ENCODE data around the gene CYFIP2. TPM values are rescaled to one million over a fixed set of nuclear protein-coding genes. Genes with fewer than 3 reads are reported as not detected.

Gene CYFIP2
- total RNA-seq, 2 experiments from 2014 or later = 382 to 438 TPM

DNA sequence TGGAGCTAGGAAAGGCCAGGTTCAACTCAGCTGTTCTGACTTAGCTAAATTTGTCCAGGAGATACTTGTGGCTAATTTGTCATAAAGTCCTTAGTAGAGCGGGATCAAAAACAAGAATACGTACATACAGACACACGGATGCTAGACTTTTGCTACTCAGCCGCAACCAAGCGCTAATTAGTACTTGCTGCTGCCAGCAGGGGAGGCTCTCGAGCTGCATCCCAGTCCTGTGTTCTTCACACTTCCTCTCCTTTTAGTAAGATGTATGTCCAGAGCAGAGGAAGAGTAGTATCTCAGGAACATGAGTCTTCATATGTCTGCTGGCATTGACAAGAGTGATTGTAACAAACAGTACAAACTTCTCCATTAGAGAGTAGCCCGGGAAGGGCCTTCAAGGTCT, 58.3 kb downstream of the CYFIP2 start:
- Mint-ChIP-seq H3K4me1 (peaks cover 8% of the 10 kb centered on the region), H3K27ac (no peak overlapping the region), H3K4me3 (no peak overlapping the region), H3K9me3 (ENCODE audit: low read depth) (no peaks in the 10 kb centered on the region), H3K27me3 (no peaks in the 10 kb centered on the region), H3K36me3 (peaks cover 75% of the 10 kb centered on the region)
- CTCF ChIA-PET = interaction anchor here (0.8 to 3.1 kb wide), 12 partner anchors 9 to 419 kb away, joined by 3 to 16 read pairs (median 4); partner anchors contain the start of genes LSM11 and MED7
- ATAC-seq (no peak), DNase-seq (no peak)

DNA sequence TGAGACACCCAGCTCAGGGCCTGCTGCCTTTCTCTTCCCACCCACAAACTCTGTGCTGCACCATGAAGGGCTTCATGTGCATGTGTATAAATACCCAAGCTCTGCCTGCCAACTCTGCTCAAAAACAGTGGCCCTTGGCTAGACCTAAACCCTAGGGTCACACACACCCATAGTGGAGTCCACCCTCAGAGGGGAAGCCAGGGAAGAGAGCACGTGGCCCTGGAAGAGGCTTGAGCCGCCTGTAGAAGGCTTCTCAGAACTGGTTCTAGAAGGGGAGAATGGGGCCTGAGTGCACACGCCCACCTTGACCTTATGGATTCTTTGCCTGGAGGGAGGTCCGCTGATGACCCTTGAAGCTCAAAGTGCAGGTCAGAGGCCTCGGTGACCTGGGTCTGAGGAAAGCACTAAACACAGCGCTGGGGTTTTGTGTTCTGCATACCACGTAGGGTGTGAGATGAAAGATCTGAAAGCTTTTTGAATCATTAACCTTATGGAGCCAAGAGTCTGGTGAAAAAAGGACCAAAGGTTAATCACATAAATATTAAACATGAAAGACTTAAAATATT, 60.6 kb downstream of the CYFIP2 start:
- CTCF ChIA-PET = interaction anchor here (0.6 to 3.1 kb wide), 10 partner anchors 11 to 392 kb away, joined by 3 to 17 read pairs (median 4); no protein-coding TSS in a partner anchor

DNA sequence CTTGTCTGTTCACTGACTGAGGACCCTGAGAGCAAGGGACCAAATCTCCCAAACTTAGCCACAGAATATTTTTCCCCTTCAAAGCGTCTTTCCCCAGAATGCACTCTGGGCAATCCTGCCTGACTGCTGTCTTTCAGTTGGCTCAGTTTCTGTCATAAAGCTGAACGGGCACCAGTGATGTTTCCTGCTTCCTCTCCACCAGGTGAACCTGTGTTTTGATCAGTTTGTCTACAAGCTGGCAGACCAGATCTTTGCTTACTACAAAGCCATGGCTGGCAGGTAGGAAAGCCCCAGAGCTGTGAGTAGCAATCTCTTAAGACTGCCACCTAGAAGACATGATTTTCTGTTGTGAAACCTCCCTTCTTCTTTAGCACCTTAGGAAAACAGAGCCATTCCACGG, 61.8 kb downstream of the CYFIP2 start:
- Mint-ChIP-seq H3K9me3 (ENCODE audit: low read depth) (no peaks in the 10 kb centered on the region), H3K4me1 (peaks cover 10% of the 10 kb centered on the region), H3K27ac (peak overlapping the region; percentile 62), H3K4me3 (no peak overlapping the region), H3K36me3 (peaks cover 71% of the 10 kb centered on the region), H3K27me3 (no peaks in the 10 kb centered on the region)
- ATAC-seq = peak; percentile 7
- DNase-seq = no peak
- CTCF ChIA-PET = interaction anchor here (1.0 to 3.0 kb wide), 30 partner anchors 9 to 621 kb away, joined by 3 to 17 read pairs (median 5); partner anchors contain the start of gene LSM11

More for the DNA sequence above, 60.6 kb downstream of the CYFIP2 start:
- Mint-ChIP-seq H3K27ac (peak overlapping the region; percentile 35), H3K4me1 (peaks cover 10% of the 10 kb centered on the region), H3K36me3 (peaks cover 75% of the 10 kb centered on the region), H3K4me3 (no peak overlapping the region), H3K9me3 (ENCODE audit: low read depth) (no peaks in the 10 kb centered on the region), H3K27me3 (no peaks in the 10 kb centered on the region)
- DNase-seq (no peak), ATAC-seq (no peak)

DNA sequence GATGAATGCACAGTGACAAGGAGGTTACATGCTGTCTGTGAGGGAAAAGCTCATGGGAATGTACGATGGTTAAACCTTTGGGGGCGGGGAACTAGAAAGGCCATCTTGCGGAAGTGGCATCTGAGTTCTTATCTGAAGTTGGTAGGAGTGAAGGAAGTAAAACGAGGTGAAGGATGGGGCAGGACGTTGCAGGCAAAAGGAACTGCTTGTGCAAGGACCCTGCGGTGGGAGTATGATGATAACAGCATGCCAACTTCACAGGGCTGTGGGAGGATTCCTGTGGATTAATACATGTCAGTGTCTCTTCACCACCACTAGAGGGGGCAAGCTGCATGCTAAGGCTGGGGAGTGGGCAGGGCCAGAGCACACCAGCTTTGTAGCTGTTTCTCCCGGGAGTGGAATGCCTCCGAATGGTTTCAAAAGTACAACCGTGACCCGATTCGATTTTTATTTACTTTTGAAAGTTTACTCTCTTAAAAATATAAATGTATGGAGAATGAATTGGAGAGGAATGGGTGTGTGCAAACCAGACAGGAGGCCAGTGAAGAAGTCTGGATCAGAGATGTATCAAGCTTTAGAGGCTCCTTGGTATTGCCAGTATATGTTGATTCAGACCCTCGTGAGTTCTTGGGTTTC, 62.5 kb downstream of the CYFIP2 start:
- ATAC-seq (peak; percentile 96), DNase-seq (peak; percentile 70)
- Mint-ChIP-seq H3K27me3 (no peaks in the 10 kb centered on the region), H3K9me3 (ENCODE audit: low read depth) (no peaks in the 10 kb centered on the region), H3K4me1 (peaks cover 10% of the 10 kb centered on the region), H3K27ac (peak overlapping the region; percentile 47), H3K4me3 (no peak overlapping the region), H3K36me3 (peaks cover 70% of the 10 kb centered on the region)
- CTCF ChIA-PET = interaction anchor here (0.8 to 3.0 kb wide), 35 partner anchors 8 to 621 kb away, joined by 3 to 17 read pairs (median 5); partner anchors contain the start of gene LSM11

DNA sequence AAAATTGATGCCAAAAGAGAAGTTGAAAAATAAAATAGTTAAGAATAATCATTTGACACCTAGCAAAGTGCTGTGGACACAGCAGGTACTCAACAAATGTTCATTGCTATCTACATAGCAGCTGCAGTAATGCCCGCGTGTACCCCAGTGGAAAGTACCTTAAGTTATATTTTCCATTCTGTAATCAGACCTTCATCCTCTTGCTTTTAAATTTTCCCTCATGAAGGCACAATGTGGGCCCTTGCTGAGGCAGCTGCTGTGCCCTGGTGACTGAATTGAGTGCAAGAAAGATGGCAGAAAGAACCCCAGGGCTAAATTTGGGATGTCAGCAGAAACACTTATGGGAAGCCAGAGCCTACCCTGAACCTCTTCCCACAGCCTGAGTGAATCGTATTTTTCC, 65.9 kb downstream of the CYFIP2 start:
- ATAC-seq (no peak), DNase-seq (no peak)
- H3K9me3 Mint-ChIP-seq (ENCODE audit: low read depth) = no peaks in the 10 kb centered on the region
- no peak overlapping the region for H3K4me3 Mint-ChIP-seq
- H3K27ac Mint-ChIP-seq = no peak overlapping the region
- no peaks in the 10 kb centered on the region for H3K27me3 Mint-ChIP-seq
- H3K36me3 Mint-ChIP-seq = peaks cover 67% of the 10 kb centered on the region
- H3K4me1 Mint-ChIP-seq = peaks cover 10% of the 10 kb centered on the region
- CTCF ChIA-PET = interaction anchor here (2.5 kb wide), 1 partner anchor 12 kb away, joined by 12 read pairs; no protein-coding TSS in a partner anchor

DNA sequence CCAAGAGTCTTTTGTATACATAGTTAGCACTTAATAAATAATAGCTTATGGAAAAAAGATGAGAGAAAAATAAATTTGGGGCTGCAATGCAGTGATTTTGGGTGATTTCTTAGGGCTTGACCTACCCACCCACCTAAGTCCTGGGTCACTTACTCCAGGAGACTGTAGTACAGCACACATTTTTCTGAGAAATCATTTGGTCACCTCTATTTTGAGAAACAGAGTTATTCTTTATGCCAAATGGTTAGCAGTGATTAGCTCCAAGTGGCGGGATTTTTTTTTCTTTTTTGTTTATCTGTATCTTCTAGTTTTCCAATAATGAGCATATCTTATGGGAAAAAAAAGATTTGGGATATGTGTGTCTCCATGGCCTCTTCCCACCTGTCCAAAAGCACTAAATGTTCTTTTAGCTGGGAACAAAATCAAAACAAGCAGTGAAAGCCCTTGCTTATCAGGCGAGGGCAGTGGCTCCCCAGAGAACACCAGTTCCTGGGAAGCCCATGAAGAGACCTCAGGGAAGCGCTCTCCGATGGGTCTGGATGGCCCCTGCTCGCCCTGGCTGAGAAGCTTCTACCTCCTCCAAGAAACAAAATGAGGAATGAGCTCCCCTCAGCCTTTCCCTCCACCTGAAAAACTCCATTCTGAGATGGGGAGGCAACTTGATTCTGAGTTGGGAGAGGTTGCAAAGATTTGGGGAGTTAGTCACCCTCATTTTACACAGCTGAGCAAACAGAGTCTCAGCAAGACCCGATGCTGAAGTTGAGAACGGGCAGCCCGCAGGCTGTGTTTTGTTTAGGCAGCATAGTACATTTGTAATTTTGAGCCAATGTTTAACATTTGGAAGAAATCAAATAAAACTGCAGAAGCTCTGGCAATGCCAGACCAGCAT, 69.9 kb downstream of the CYFIP2 start:
- H3K27ac Mint-ChIP-seq = no peak overlapping the region
- ATAC-seq (no peak), DNase-seq (no peak)
- H3K4me3 Mint-ChIP-seq = no peak overlapping the region
- peaks cover 74% of the 10 kb centered on the region for H3K36me3 Mint-ChIP-seq
- CTCF ChIA-PET = interaction anchor here (1.1 to 3.2 kb wide), 5 partner anchors 10 to 408 kb away, joined by 3 to 14 read pairs (median 3); partner anchors contain the start of gene LSM11
- H3K9me3 Mint-ChIP-seq (ENCODE audit: low read depth) = no peaks in the 10 kb centered on the region
- no peaks in the 10 kb centered on the region for H3K27me3 Mint-ChIP-seq
- H3K4me1 Mint-ChIP-seq = peaks cover 4% of the 10 kb centered on the region

DNA sequence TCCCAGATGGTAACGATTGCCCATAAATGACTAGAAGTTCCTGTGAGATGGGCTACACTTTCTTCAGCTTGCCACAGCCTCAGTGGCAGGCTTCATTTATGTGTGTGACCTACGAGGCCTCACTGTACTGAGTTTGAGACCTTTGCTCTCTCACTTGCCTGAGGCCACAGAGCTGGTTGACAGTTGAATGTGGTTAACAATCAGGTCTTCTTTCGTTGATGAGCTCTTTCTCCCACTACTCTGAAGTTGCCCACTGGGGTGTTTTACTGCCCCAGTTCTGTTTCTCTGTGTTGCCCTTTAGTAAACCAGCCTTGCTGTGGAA, 70.5 kb downstream of the CYFIP2 start:
- ATAC-seq (no peak), DNase-seq (no peak)
- H3K4me3 Mint-ChIP-seq = no peak overlapping the region
- no peaks in the 10 kb centered on the region for H3K27me3 Mint-ChIP-seq
- peaks cover 7% of the 10 kb centered on the region for H3K4me1 Mint-ChIP-seq
- H3K9me3 Mint-ChIP-seq (ENCODE audit: low read depth) = no peaks in the 10 kb centered on the region
- no peak overlapping the region for H3K27ac Mint-ChIP-seq
- peaks cover 73% of the 10 kb centered on the region for H3K36me3 Mint-ChIP-seq
- CTCF ChIA-PET = interaction anchor here (1.1 to 3.2 kb wide), 7 partner anchors 8 to 407 kb away, joined by 3 to 14 read pairs (median 4); partner anchors contain the start of gene LSM11

DNA sequence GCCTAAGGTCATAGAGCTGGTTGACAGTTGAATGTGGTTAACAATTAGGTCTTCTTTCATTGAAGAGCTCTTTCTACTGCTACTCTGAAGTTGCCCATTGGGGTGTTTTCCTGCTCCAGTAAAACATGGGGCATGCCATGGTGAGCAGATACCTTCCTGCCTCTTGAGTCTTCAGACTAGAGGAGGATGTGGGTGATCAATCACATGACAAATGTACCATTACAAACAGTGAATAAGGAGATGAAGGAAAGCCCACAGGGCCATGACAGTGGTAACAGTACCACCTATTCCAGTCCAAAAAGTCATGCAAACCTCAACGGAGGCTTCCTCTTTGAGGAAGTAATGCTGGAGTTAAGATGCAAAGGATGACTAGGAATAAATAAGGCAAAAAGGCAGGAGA, 73.5 kb downstream of the CYFIP2 start:
- peak overlapping the region; percentile 50 for H3K27ac Mint-ChIP-seq
- peaks cover 78% of the 10 kb centered on the region for H3K36me3 Mint-ChIP-seq
- no peaks in the 10 kb centered on the region for H3K27me3 Mint-ChIP-seq
- H3K4me1 Mint-ChIP-seq = peaks cover 33% of the 10 kb centered on the region
- ATAC-seq = no peak
- CTCF ChIA-PET = no interaction called here
- H3K9me3 Mint-ChIP-seq (ENCODE audit: low read depth) = no peaks in the 10 kb centered on the region
- no peak for DNase-seq
- no peak overlapping the region for H3K4me3 Mint-ChIP-seq

DNA sequence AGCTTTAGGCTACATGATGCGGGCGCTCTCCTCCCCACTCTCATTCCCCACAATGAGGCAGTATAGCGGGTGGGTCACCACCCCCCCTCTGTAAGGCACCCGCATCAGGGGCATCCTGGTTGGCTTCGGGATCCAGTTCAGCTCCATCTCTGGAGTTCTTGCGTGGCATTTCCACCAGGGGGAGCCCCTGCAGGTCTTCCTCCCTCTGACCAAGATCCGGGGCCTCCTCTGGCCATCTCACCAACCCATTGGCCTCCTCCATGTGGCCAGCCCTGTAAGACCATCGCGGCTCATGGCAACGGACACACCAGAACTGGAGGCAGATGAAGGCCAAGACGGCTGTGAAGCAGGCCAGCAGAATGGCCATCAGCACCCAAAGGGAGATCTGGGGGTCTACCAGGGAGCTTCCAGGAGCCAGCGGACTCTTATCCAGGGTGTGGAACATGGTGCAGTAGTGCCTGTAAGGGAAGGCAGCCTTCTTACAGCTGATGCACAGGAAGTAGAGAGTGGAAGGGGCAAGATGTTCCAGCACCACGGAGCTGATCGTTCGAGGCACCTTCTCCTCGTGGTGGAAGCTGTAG, 77.0 kb downstream of the CYFIP2 start:
- Mint-ChIP-seq H3K4me1 (peaks cover 52% of the 10 kb centered on the region), H3K9me3 (ENCODE audit: low read depth) (no peaks in the 10 kb centered on the region), H3K4me3 (no peak overlapping the region), H3K27ac (no peak overlapping the region), H3K36me3 (peaks cover 86% of the 10 kb centered on the region), H3K27me3 (no peaks in the 10 kb centered on the region)
- CTCF ChIA-PET = interaction anchor here (0.6 to 5.3 kb wide), 19 partner anchors 9 to 401 kb away, joined by 3 to 33 read pairs (median 5); partner anchors contain the start of gene LSM11
- DNase-seq = peak; percentile 52
- peak; percentile 34 for ATAC-seq

DNA sequence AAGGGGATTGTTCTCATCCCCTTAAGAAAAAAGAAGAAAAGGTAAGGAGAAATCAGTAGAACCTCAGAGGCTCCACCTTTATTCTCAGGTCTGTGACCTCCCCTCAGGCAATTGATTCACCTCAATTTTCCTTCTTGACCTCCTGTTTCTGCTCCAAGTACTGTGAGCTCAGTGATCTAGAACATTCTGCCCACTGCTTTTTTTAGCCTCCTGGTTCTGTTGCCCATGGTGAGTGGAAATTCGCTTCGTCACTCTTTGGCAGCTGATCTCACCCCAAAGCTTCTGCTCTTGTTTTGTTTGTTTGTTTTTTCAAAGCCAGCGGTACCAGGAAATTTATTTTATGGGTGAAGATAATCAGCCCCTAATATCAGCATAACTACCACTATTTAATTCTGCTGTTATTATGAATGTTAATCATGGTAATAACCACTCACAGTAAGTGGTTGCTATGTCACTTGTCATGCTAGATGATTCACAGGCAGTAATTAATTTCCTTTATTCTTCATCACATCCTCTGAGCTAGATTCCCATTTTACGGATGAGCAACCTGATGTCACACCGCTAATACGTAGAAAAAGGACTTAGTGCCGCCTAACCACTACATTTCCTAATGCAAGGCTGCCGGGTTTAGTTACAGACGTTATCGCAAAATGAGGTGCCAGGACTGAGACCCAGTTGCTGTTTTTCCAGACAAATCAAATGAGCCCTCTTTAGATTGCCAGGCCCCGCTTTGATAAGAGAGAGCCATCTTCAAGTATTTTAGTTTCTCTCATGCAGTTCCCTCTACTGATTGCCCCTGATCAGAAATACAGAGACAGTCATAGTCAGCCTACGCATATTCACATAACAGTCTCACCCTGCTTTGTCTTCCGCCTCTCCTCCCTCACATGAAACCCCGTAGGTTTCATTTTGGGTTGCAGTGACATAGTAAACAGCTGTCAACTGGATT, 78.2 kb downstream of the CYFIP2 start:
- Mint-ChIP-seq H3K4me3 (no peak overlapping the region), H3K9me3 (ENCODE audit: low read depth) (no peaks in the 10 kb centered on the region), H3K27ac (peak overlapping the region; percentile 70), H3K4me1 (peaks cover 55% of the 10 kb centered on the region), H3K36me3 (peaks cover 87% of the 10 kb centered on the region), H3K27me3 (no peaks in the 10 kb centered on the region)
- peak; percentile 79 for ATAC-seq
- peak; percentile 48 for DNase-seq
- CTCF ChIA-PET = interaction anchor here (0.8 to 5.3 kb wide), 17 partner anchors 8 to 399 kb away, joined by 3 to 33 read pairs (median 8); partner anchors contain the start of gene LSM11

DNA sequence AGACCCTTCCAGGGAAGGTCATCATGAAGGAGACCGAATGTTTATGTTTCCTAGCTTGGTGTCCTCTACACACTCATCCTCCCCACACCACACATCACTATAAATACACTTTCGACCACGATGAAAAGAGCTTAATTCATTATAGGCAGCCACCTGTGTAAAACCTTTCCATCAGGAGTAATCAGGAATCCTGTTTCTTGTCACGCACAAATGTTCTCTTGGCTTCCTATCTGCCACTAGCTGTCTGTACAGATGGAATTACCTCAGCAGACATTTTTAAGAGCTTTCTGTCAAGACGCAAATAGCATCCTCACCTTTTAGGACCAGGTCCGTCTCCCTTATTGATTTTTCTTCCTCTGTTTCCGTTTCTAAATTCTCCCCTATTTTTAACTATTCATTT, 79.1 kb downstream of the CYFIP2 start:
- no peak for ATAC-seq
- peaks cover 88% of the 10 kb centered on the region for H3K36me3 Mint-ChIP-seq
- H3K4me3 Mint-ChIP-seq = no peak overlapping the region
- H3K4me1 Mint-ChIP-seq = peaks cover 64% of the 10 kb centered on the region
- peak overlapping the region; percentile 70 for H3K27ac Mint-ChIP-seq
- DNase-seq = no peak
- CTCF ChIA-PET = interaction anchor here (1.2 to 5.3 kb wide), 6 partner anchors 9 to 398 kb away, joined by 4 to 33 read pairs (median 9); partner anchors contain the start of gene LSM11
- no peaks in the 10 kb centered on the region for H3K9me3 Mint-ChIP-seq (ENCODE audit: low read depth)
- H3K27me3 Mint-ChIP-seq = no peaks in the 10 kb centered on the region

DNA sequence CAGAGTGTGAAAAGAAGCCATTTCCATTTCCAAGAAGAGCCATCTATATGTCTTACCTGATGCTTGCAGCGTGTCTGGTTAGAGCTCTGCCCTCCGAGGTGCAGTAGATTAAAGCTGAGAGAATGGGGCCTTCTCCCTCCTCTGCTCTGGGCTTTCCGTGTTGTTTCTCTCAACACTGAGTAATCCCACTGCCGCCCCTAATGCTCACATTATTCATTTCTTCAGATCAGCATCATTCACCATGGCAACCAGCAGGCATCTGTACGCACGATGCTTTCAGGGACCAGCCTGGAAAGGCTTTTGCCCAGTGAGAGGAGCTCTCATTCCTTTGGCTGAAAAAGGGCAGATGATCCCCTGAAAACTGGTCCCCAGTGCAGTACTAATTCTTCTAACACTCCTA, 79.6 kb downstream of the CYFIP2 start:
- Mint-ChIP-seq H3K9me3 (ENCODE audit: low read depth) (no peaks in the 10 kb centered on the region), H3K4me3 (no peak overlapping the region), H3K27ac (no peak overlapping the region), H3K27me3 (no peaks in the 10 kb centered on the region), H3K4me1 (peaks cover 68% of the 10 kb centered on the region), H3K36me3 (peaks cover 89% of the 10 kb centered on the region)
- DNase-seq (no peak), ATAC-seq (no peak)
- CTCF ChIA-PET = interaction anchor here (1.1 to 5.3 kb wide), 7 partner anchors 9 to 398 kb away, joined by 3 to 33 read pairs (median 6); partner anchors contain the start of gene LSM11
